ENCODE results near the gene NDUFA3. TPM values are rescaled to one million over a fixed set of nuclear protein-coding genes. Genes with fewer than 3 reads are reported as not detected.
A peak's percentile ranks its signal among the peaks of the same experiment; 100 is the strongest.

NDUFA3 gene
- total and polyA plus RNA-seq, 10 of the 15 experiments (the other 5 are each of a cell fraction or from before 2014, with no cell fraction given), result 40.0 to 335 (median 153) TPM

- no peak overlapping the region for H3K9ac ChIP-seq (ENCODE audit: control insufficient read depth, insufficient read depth, low read length)
- H3K79me2 ChIP-seq (ENCODE audit: control insufficient read depth, insufficient read depth, low read length), result peaks cover 5% of the 10 kb centered on the region
- ChIA-PET CTCF (no interaction called here), SMC1A (ENCODE audit: uncharacterized antibody, unreplicated experiment) (no interaction called here), RAD21 (ENCODE audit: unreplicated experiment) (no interaction called here), POLR2A (no interaction called here)
- FAIRE-seq (no peak), DNase-seq (ENCODE audit: low read depth, low spot score) (no peak), ATAC-seq (no peak)
- in situ Hi-C loops (cut with MboI), result no loop called here
- no peak overlapping the region for H3K27ac ChIP-seq (ENCODE audit: control insufficient read depth, insufficient read depth)
- H2AFZ ChIP-seq (ENCODE audit: control insufficient read depth, low read depth, low read length), result no peak overlapping the region
- WGBS (ENCODE audit: insufficient coverage, insufficient replicate concordance, low lambda C conversion rate, missing lambda C conversion rate), result 88% methylated on average over 21 of the region's 21 CpGs
- H3K27me3 ChIP-seq (replicated peaks in 1 of 2; ENCODE audit: control insufficient read depth in 2 of 2, insufficient read depth in 2 of 2, low read length in 1 of 2), result no peaks in the 10 kb centered on the region
- H3K4me2 ChIP-seq (ENCODE audit: control insufficient read depth, insufficient read depth), result no peak overlapping the region
- intact Hi-C loops (cut with micrococcal nuclease; ENCODE audit: unreplicated experiment), result loop anchor here (10.0 kb wide), 2 partner anchors 583 to 1003 kb away; partner anchors contain the start of gene ZNF160
- BruUV-seq (replicated peaks), result no TSS peak
- no peaks in the 10 kb centered on the region for H3K9me3 ChIP-seq (replicated peaks; ENCODE audit: control insufficient read depth, insufficient read depth, low read length)
- no peaks in the 10 kb centered on the region; the same call in 1 of the 2 replicates for H4K20me1 ChIP-seq (ENCODE audit: control insufficient read depth, insufficient read depth)
- peaks cover 16 to 17% of the 10 kb centered on the region in 2 experiments; a peak in 3 of 4 replicates for H3K36me3 ChIP-seq (ENCODE audit: control insufficient read depth in 2 of 2, insufficient read depth in 2 of 2, low read length in 1 of 2)
- no peaks in the 10 kb centered on the region for H3K4me1 ChIP-seq (ENCODE audit: control insufficient read depth, insufficient read depth, low read length)
- TF ChIP-seq POLR2A (IDR thresholded peaks at IDR 0.05; ENCODE audit: low read depth, low read length) (peak; percentile 19; the same call in 1 of the 2 replicates), PBX3 (IDR thresholded peaks at IDR 0.05; ENCODE audit: insufficient replicate concordance, low read depth, low read length) (no peak), E2F4 (IDR thresholded peaks at IDR 0.05; ENCODE audit: low read depth, low read length) (no peak), ASH2L (IDR thresholded peaks at IDR 0.05; ENCODE audit: borderline replicate concordance, low read depth) (no peak)
- H3K4me3 ChIP-seq, result no peak overlapping the region
These were observed 5.3 kb downstream of the NDUFA3 start for GRCh38 chr19:54107876-54108490.
